ENCODE data around the gene NPTX1.

NPTX1 gene

GRCh38 chr17:80460429-80460834 lies 16.0 kb downstream of the NPTX1 start:
- DNase-seq (ENCODE audit: low read depth in 1 of 2, low spot score in 1 of 2): no peak

- no peak for DNase-seq (ENCODE audit: low read depth in 1 of 2, low spot score in 1 of 2)
Measured at GRCh38 chr17:80459234-80459633, 17.2 kb downstream of the NPTX1 start.

- DNase-seq (ENCODE audit: low read depth in 1 of 2, low spot score in 1 of 2): no peak
Measured at GRCh38 chr17:80458016-80458415, 18.4 kb downstream of the NPTX1 start.

GRCh38 chr17:80457236-80457856 lies 19.1 kb downstream of the NPTX1 start:
- no peak for DNase-seq (ENCODE audit: low read depth in 1 of 2, low spot score in 1 of 2)

GRCh38 chr17:80456465-80457235 lies 19.8 kb downstream of the NPTX1 start:
- DNase-seq (ENCODE audit: low read depth in 1 of 2, low spot score in 1 of 2): no peak

GRCh38 chr17:80455784-80456183 lies 20.6 kb downstream of the NPTX1 start:
- DNase-seq (ENCODE audit: low read depth in 1 of 2, low spot score in 1 of 2): no peak

- peak in 1 of 2 donors; percentile 38 for DNase-seq (ENCODE audit: low read depth in 1 of 2, low spot score in 1 of 2)
Measured at GRCh38 chr17:80455336-80455710, 21.1 kb downstream of the NPTX1 start.

GRCh38 chr17:80454557-80455335 lies 21.7 kb downstream of the NPTX1 start:
- peak; percentile 89 to 94 for DNase-seq (ENCODE audit: low read depth in 1 of 2, low spot score in 1 of 2)

GRCh38 chr17:80453998-80454556 lies 22.3 kb downstream of the NPTX1 start:
- DNase-seq (ENCODE audit: low read depth in 1 of 2, low spot score in 1 of 2): no peak

- no peak for DNase-seq (ENCODE audit: low read depth in 1 of 2, low spot score in 1 of 2)
Measured at GRCh38 chr17:80453126-80453997, 23.0 kb downstream of the NPTX1 start.

GRCh38 chr17:80452173-80452915 lies 24.1 kb downstream of the NPTX1 start:
- DNase-seq (ENCODE audit: low read depth in 1 of 2, low spot score in 1 of 2): no peak

- DNase-seq (ENCODE audit: low read depth in 1 of 2, low spot score in 1 of 2): no peak
Measured at GRCh38 chr17:80451104-80451775, 25.2 kb downstream of the NPTX1 start.

- DNase-seq (ENCODE audit: low read depth in 1 of 2, low spot score in 1 of 2): no peak
Measured at GRCh38 chr17:80449930-80450576, 26.4 kb downstream of the NPTX1 start.

- no peak for DNase-seq (ENCODE audit: low read depth in 1 of 2, low spot score in 1 of 2)
Measured at GRCh38 chr17:80449194-80449929, 27.0 kb downstream of the NPTX1 start.

GRCh38 chr17:80447790-80448189 lies 28.6 kb downstream of the NPTX1 start:
- no peak for DNase-seq (ENCODE audit: low read depth in 1 of 2, low spot score in 1 of 2)

GRCh38 chr17:80446645-80447405 lies 29.6 kb downstream of the NPTX1 start:
- DNase-seq (ENCODE audit: low read depth in 1 of 2, low spot score in 1 of 2): no peak

GRCh38 chr17:80445726-80446110 lies 30.7 kb downstream of the NPTX1 start:
- DNase-seq (ENCODE audit: low read depth in 1 of 2, low spot score in 1 of 2): no peak
